HL-60 (cell line): ENCODE results near the gene PPFIA2.

ENCODE experiments used
- DNase-seq, 2 experiments: peaks; one replicate each; pipeline ENCODE4 v3.0.0-alpha.2; 2010 to 2020; ENCODE audit warnings: low read depth in 1 of 2, low spot score in 1 of 2
- H3K27ac ChIP-seq: fragments of 250-450 bp; sonication (Bioruptor Pico); replicated peaks from 2 replicates; pipeline ENCODE4 v1.5.1; 2020; ENCODE audit warnings: mild to moderate bottlenecking, moderate library complexity
- H3K27me3 ChIP-seq: fragments of 250-450 bp; sonication (Bioruptor Pico); 2 replicates; pipeline ENCODE4 v1.5.1; 2021; ENCODE audit warnings: mild to moderate bottlenecking, moderate library complexity; ENCODE audit not compliant: insufficient read depth, poor library complexity, severe bottlenecking
- H3K4me3 ChIP-seq: replicated peaks from 2 replicates; pipeline ENCODE4 v1.5.1; 2011; ENCODE audit warnings: mild to moderate bottlenecking, control low read depth, low read length; ENCODE audit not compliant: insufficient read depth
- GABPA ChIP-seq: IDR thresholded peaks from 2 replicates; pipeline ENCODE4 v1.6.1; 2012; ENCODE audit warnings: low read depth
- POLR2AphosphoS5 ChIP-seq: IDR thresholded peaks from 2 replicates; pipeline ENCODE4 v1.6.1; 2012; ENCODE audit warnings: low read depth
- REST ChIP-seq: IDR thresholded peaks from 2 replicates; pipeline ENCODE4 v1.6.1; 2012; ENCODE audit warnings: low read depth; ENCODE audit not compliant: insufficient replicate concordance
- SPI1 ChIP-seq: IDR thresholded peaks from 2 replicates; pipeline ENCODE4 v1.6.1; 2012; ENCODE audit warnings: low read depth, mild to moderate bottlenecking, borderline replicate concordance
- TF ChIP-seq, protein P1 (sequence below): IDR thresholded peaks from one replicate; pipeline ENCODE4 v1.5.1; 2011; ENCODE audit warnings: low read length, control low read depth, inconsistent platforms; ENCODE audit not compliant: insufficient read depth

The PPFIA2 gene

DNA sequence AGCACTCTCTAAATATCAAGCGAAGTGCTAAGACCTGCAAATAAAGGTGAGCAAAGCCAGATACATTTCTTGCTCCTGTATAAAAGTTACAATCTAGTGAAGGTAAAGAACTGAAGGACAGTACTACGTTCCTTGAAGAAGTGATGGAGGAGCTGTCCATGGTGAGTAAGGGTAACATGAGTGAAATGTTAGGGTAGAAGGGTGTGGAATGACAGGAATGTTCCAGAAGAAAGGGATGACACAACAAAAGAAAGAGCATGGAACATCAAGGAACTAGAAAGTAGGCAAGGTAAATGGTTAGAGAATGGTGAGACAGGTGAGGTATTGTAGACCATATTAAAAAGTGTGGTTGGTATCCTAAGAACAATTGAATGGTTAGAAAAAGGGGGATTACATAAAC lies 408.8 kb downstream of the PPFIA2 start:
- no peak overlapping the region for H3K4me3 ChIP-seq
- no peak for DNase-seq
- no peaks in the 10 kb centered on the region for H3K27me3 ChIP-seq
- no peak overlapping the region for H3K27ac ChIP-seq
- TF ChIP-seq SPI1 (no peak), GABPA (no peak), REST (peak; percentile 85), POLR2AphosphoS5 (no peak)
- TF ChIP-seq, protein P1, sequence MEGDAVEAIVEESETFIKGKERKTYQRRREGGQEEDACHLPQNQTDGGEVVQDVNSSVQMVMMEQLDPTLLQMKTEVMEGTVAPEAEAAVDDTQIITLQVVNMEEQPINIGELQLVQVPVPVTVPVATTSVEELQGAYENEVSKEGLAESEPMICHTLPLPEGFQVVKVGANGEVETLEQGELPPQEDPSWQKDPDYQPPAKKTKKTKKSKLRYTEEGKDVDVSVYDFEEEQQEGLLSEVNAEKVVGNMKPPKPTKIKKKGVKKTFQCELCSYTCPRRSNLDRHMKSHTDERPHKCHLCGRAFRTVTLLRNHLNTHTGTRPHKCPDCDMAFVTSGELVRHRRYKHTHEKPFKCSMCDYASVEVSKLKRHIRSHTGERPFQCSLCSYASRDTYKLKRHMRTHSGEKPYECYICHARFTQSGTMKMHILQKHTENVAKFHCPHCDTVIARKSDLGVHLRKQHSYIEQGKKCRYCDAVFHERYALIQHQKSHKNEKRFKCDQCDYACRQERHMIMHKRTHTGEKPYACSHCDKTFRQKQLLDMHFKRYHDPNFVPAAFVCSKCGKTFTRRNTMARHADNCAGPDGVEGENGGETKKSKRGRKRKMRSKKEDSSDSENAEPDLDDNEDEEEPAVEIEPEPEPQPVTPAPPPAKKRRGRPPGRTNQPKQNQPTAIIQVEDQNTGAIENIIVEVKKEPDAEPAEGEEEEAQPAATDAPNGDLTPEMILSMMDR, result no peak

DNA sequence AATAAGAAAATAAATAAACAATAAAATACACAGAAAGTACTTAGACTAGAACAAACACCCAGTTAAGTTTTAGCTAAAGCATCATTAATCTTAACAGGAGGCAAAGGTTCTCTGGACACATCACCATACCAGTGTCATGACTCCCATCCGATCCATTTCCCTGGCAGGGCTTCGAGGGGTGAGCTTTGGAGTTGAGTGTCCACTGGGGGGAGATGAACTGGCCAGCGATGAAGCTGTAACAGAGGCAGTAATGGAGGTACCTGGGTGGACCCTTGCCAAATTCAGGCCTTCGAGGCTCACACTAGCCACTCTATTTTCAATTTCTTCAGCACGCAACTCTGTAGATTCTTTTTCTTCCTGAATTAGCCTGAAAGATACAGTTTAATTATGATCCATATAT lies 411.7 kb downstream of the PPFIA2 start:
- TF ChIP-seq POLR2AphosphoS5, result no peak
- Histone ChIP-seq H3K27ac (no peak overlapping the region), H3K27me3 (no peaks in the 10 kb centered on the region), H3K4me3 (no peak overlapping the region)
- DNase-seq, result no peak

DNA sequence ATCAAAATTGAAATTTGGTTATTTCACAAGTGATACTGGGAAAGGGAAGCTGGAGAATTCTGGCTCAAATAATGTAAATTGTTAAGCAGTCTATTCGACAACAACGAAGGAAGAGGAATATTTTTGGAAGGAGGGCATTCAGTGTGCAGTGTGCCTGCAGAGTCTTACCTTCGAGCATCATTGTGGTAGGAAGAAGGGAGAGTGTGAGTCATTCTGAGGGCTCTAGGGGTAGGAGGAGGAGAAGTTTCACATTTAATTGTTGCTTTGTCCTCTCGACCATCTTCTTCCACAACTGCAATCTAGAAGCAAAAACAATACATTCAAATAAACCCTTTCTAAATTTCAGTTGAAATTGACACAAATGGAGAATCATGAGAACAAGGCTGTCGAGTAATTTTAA lies 418.2 kb downstream of the PPFIA2 start:
- DNase-seq, result no peak
- no peak for TF ChIP-seq POLR2AphosphoS5
- TF ChIP-seq SPI1, result no peak
- no peak for TF ChIP-seq REST
- TF ChIP-seq GABPA, result no peak
- TF ChIP-seq, protein P1, result no peak
- no peak overlapping the region for H3K27ac ChIP-seq

GRCh38 chr12:81339071-81339470 lies 420.1 kb downstream of the PPFIA2 start:
- Histone ChIP-seq H3K27me3 (no peaks in the 10 kb centered on the region), H3K4me3 (no peak overlapping the region), H3K27ac (no peak overlapping the region)
- DNase-seq, result no peak
- TF ChIP-seq, protein P1, result no peak
- TF ChIP-seq SPI1, result no peak
- no peak for TF ChIP-seq POLR2AphosphoS5
- no peak for TF ChIP-seq REST
- TF ChIP-seq GABPA, result no peak

More for the DNA sequence above, 418.2 kb downstream of the PPFIA2 start:
- Histone ChIP-seq H3K4me3 (no peak overlapping the region), H3K27me3 (no peaks in the 10 kb centered on the region)
